Ovary (tissue), 3 donors: ENCODE results near the gene FIGLA.

Experiments used
- EP300 ChIP-seq: sonication (generic); formaldehyde crosslinking; IDR thresholded peaks from one replicate; pipeline ENCODE4 v1.6.1; 2017; ENCODE audit warnings: antibody characterized with exemption
- POLR2A ChIP-seq: fragments of 450-650 bp; IDR thresholded peaks from one replicate; pipeline ENCODE4 v1.6.1; 2017; ENCODE audit warnings: antibody characterized with exemption, mild to moderate bottlenecking, moderate library complexity
- TF ChIP-seq, protein P1 (sequence below), 3 donors: fragments of 450-650 bp in 2 of 3; fragments of 200-600 bp in 1 of 3; IDR thresholded peaks; one replicate each; pipeline versions ENCODE4 v1.5.1 to v1.8.0; 2016 to 2022; ENCODE audit warnings: antibody characterized with exemption in 3 of 3, mild to moderate bottlenecking in 1 of 3
- donor health status: DM: no; HTN: no; CAD: no.

DNA sequence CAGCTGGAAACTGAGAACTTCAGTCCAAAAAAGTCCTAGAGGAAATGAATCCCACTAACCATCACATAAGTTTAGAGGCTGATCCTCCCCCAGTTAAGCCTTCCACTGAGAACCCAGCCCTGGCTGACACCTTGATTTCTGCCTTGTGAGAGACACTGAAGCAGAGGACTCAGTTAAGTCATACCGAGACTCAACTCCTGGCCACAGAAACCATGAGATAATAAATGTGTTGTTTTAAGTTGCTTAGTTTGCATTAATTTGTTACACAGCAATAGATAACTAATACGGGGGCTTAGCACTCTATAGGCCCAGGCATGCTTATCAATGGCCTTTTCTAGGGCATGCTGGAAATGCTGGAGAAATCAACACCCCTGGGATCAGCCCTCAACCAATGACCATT lies 19.0 kb downstream of the FIGLA start:
- no peak for TF ChIP-seq POLR2A
- TF ChIP-seq, protein P1, sequence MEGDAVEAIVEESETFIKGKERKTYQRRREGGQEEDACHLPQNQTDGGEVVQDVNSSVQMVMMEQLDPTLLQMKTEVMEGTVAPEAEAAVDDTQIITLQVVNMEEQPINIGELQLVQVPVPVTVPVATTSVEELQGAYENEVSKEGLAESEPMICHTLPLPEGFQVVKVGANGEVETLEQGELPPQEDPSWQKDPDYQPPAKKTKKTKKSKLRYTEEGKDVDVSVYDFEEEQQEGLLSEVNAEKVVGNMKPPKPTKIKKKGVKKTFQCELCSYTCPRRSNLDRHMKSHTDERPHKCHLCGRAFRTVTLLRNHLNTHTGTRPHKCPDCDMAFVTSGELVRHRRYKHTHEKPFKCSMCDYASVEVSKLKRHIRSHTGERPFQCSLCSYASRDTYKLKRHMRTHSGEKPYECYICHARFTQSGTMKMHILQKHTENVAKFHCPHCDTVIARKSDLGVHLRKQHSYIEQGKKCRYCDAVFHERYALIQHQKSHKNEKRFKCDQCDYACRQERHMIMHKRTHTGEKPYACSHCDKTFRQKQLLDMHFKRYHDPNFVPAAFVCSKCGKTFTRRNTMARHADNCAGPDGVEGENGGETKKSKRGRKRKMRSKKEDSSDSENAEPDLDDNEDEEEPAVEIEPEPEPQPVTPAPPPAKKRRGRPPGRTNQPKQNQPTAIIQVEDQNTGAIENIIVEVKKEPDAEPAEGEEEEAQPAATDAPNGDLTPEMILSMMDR (IDR thresholded peaks at IDR 0.05) = no peak
- no peak for TF ChIP-seq EP300
